IPS-15b (cell line): ENCODE measurements around the gene UCK2.

Experiments
- H3K27me3 ChIP-seq: one replicate; pipeline ENCODE4 v1.6.1; 2013; ENCODE audit warnings: low read length; ENCODE audit not compliant: control insufficient read depth, insufficient read depth
- H3K36me3 ChIP-seq: one replicate; pipeline ENCODE4 v1.6.1; 2013; ENCODE audit warnings: low read length; ENCODE audit not compliant: control insufficient read depth, insufficient read depth
- H3K4me1 ChIP-seq: one replicate; pipeline ENCODE4 v1.6.1; 2013; ENCODE audit warnings: mild to moderate bottlenecking, low read length; ENCODE audit not compliant: control insufficient read depth, insufficient read depth
- H3K4me3 ChIP-seq: one replicate; pipeline ENCODE4 v1.5.1; 2013; ENCODE audit warnings: low read depth, low read length
- H3K9ac ChIP-seq: one replicate; pipeline ENCODE4 v1.6.1; 2013; ENCODE audit warnings: low read depth, mild to moderate bottlenecking, low read length
- H3K9me3 ChIP-seq: one replicate; pipeline ENCODE4 v1.6.1; 2013; ENCODE audit warnings: mild to moderate bottlenecking, low read length; ENCODE audit not compliant: control insufficient read depth, insufficient read depth

The UCK2 gene

DNA sequence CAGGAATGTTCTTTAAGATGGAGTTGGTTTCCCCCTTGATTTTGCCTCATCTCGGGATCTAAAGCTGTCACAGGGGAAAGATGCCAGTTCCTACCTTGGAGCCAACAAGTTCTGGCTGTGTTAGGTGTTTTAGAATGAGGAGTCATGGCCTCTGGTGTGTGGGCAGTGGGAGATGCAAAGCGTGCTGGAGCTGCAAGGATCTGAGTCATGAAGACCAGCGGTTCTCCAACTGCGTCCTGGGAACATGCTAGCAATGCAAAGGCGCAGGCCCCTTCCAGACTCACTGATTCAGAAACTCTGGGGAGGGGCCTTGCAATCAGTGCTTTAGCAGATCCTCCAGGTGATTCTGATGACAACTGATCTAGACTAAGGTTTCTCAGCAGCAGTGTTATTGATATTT, 109.1 kb downstream of the UCK2 start:
- Histone ChIP-seq H3K9ac (no peak overlapping the region), H3K4me3 (no peak overlapping the region), H3K9me3 (no peaks in the 10 kb centered on the region), H3K36me3 (no peaks in the 10 kb centered on the region), H3K27me3 (peaks cover 2% of the 10 kb centered on the region), H3K4me1 (peaks cover 6% of the 10 kb centered on the region)

DNA sequence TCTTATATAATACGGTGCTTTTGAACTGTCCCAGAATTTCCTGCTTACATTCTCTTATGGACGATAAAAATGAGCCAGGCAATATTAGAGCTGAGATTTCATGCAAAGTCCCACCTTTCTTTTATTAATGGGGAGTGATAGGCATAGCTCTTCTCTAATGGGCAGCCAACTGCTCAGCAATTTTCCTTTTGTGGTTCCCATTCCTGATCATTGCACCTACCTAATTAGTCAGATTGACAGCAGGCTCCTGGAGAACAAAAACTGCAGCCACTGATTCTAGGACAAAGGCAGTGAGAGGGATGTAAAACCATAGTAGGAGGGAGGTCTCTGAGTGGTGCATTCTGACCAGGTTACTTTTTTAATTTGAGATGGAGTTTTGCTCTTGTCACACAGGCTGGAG, 110.4 kb downstream of the UCK2 start:
- H3K4me3 ChIP-seq: no peak overlapping the region
- H3K4me1 ChIP-seq: peaks cover 6% of the 10 kb centered on the region
- H3K9ac ChIP-seq: no peak overlapping the region
- H3K36me3 ChIP-seq: no peaks in the 10 kb centered on the region
- no peaks in the 10 kb centered on the region for H3K9me3 ChIP-seq
- H3K27me3 ChIP-seq: peaks cover 2% of the 10 kb centered on the region

DNA sequence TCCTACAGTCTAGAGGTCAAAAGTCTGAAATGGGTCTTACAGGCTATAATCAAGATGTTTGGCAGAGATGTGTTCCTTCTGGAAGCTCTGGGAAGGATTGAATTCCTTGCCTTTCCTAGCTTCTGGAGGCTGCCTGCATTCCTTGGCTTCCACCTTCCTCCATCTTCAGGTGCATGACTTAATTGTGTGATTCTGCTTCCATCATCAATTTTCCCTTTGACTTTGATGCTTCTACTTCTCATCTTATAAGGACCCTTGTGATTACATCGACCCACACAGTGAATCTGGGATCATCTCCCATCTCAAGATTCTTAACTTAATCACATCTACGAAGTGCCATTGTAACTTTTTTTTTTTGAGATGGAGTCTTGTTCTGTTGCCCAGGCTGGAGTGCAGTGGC, 111.4 kb downstream of the UCK2 start:
- peaks cover 8% of the 10 kb centered on the region for H3K4me1 ChIP-seq
- H3K4me3 ChIP-seq: no peak overlapping the region
- no peaks in the 10 kb centered on the region for H3K36me3 ChIP-seq
- peaks cover 2% of the 10 kb centered on the region for H3K27me3 ChIP-seq
- H3K9ac ChIP-seq: no peak overlapping the region
- H3K9me3 ChIP-seq: no peaks in the 10 kb centered on the region

DNA sequence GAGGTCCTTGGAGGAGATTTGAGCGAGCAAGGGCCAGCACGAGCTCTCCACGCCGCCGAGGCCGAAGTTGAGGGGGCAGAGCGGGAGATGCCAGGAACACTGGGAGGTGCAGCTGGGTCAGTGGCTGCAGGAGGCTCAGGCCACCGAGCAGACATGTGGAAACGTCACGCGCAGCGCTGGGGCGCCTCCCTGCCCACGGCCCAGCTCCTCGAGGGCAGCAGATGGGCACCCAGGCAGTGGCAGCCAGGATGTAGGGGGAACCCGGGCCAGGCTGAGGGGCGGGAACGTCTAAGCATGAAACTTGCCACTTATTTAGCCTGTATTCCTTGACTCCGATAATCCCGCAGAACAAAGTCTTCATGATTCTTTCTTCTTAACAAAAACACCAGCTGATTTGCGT, 114.1 kb downstream of the UCK2 start:
- no peaks in the 10 kb centered on the region for H3K36me3 ChIP-seq
- H3K27me3 ChIP-seq: peaks cover 2% of the 10 kb centered on the region
- no peaks in the 10 kb centered on the region for H3K9me3 ChIP-seq
- H3K4me1 ChIP-seq: peaks cover 7% of the 10 kb centered on the region
- H3K9ac ChIP-seq: no peak overlapping the region
- no peak overlapping the region for H3K4me3 ChIP-seq

DNA sequence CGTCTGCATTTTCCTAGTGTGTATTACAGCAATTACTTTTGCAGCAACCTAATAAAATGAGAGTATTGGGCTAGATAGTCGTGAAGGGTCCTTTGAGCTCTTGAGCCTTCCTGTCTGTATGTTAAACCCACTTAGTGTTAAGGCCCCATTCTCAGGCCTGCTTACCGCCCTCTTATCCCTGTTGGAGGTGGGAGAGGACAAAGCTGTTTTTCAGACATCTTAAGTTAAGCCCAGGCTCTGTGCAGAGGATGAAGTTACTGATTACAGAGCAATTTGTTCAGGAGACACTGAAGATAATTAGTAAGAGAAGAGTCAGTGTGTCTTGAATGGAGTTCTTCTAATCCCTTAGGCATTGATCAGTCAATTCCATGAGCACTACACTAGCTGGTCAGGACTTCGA, 114.6 kb downstream of the UCK2 start:
- Histone ChIP-seq H3K9ac (no peak overlapping the region), H3K9me3 (no peaks in the 10 kb centered on the region), H3K4me3 (no peak overlapping the region), H3K36me3 (no peaks in the 10 kb centered on the region), H3K27me3 (no peaks in the 10 kb centered on the region), H3K4me1 (peaks cover 7% of the 10 kb centered on the region)

DNA sequence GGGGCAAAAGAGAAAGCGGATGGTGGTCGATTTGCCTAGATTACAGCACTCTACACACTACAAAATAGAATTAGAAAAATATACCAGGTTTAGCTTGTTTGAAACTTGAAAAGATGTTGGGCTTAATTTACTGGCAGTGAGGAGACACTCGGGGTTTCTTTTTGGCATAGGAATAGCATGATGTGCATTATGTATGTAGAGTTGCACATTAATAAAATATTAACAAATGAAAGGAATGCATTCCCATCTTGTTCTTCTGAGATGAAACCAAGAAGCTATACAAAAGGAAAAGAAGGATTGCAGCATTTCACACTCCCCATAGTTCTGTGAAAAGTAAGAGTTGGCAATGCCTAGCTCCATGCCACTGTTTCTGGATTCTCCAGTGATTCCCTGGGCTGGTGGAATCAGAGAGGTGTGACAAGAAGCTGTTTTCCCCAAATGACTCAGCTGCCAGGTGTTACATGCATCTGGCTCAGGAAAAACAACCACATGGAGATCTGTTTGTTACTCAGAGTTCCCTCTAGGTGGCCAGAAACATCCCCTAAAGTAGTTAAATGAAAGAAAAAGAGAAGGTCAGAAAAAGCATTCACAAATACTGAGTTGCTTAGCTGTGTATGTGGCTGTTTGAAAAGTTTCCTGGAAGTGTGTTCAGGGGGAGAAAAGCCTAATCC, 115.6 kb downstream of the UCK2 start:
- Histone ChIP-seq H3K9ac (no peak overlapping the region), H3K27me3 (no peaks in the 10 kb centered on the region), H3K9me3 (no peaks in the 10 kb centered on the region), H3K36me3 (no peaks in the 10 kb centered on the region), H3K4me3 (no peak overlapping the region), H3K4me1 (peaks cover 7% of the 10 kb centered on the region)

DNA sequence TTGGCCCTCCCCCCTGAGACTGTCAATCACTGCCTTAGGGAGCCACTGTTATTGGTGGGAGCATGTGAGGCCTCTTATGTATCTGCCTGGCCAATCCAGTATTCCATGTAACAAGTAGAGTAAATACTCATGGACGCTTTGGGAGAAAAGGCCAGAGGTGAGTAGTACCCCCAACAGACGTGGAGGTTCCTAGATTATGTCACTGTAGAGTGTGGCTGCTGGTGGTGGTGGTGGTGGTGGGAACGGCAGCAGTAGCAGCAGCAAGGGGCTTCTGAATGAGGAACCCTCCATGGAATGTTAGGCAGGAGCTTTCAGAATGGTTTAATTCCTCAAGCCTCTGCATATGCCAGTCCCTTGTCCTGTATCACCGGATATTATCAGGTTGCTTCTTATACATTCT, 118.5 kb downstream of the UCK2 start:
- Histone ChIP-seq H3K4me3 (no peak overlapping the region), H3K4me1 (peaks cover 7% of the 10 kb centered on the region), H3K9me3 (no peaks in the 10 kb centered on the region), H3K9ac (no peak overlapping the region), H3K27me3 (no peaks in the 10 kb centered on the region), H3K36me3 (no peaks in the 10 kb centered on the region)

DNA sequence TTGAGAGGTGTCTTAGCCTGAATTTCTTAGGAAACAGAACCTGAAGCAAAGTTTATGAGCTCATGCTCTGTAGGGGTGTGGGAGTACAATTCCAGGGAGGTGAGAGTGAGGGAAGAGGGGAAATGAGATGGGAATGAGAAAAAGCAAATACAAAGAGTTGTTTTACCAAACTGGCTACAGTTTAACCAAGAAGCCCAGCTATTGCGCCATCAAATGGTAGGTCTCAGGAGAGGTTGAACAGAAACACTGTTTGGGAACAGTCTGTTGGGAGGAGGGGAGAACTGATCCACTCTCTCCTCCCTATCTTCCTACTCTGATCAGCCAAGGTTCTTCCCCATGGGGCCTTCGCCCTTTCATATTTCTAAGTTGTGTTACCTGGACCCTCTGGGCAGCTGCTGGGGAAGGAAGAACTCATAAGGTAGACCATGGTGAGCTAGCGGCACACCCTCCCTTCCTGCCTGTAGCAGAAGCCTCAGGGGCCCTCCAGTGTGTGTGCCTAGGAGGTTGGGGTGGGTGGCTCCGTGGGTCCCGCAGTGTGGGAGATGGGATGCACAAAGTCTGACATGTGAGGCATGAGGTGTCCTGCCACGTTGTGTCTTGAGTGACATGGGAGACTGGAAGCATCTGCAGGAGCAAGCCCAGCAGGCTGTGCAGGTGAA, 120.5 kb downstream of the UCK2 start:
- Histone ChIP-seq H3K9ac (no peak overlapping the region), H3K9me3 (no peaks in the 10 kb centered on the region), H3K36me3 (no peaks in the 10 kb centered on the region), H3K4me3 (no peak overlapping the region), H3K27me3 (no peaks in the 10 kb centered on the region), H3K4me1 (peaks cover 6% of the 10 kb centered on the region)

DNA sequence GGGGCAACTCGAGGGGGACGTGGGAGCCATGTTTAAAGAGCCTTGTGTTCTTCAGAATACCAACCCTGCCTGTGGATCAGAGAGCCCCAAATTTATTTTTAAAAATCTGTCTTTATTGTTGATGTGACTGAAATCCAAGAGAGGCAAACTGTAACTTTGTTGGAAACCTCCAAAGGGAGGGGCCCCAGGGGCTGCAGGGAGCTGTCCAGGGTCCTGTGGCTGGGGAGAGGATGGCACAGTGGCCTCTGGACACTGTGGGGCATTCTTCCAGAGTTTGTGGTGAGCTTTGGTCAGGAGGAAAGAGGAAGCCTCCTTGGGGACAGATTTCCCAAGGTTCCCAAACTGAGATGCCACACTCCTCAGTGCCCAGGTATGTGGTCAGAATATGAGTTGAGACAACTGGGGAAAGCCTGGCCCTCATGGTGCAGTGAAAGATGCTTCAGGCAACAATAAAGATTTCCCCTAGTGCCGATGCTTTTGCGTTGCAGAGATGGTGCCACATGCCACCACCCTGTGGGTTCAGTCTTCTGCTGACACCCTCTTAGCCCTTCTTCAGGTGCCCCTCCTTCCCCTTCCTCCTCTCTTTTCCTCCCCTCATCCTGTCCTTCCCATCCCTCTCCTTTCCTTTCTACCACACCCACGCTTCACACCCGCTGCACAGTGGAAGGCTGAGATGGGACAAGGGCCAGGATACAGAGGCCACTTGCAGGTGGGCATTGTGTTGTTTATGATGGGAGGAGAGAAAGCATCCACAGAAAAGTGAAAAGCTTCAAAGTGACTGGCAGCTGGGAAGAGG, 122.1 kb downstream of the UCK2 start:
- H3K4me1 ChIP-seq: no peaks in the 10 kb centered on the region
- no peak overlapping the region for H3K9ac ChIP-seq
- H3K36me3 ChIP-seq: no peaks in the 10 kb centered on the region
- no peaks in the 10 kb centered on the region for H3K27me3 ChIP-seq
- no peak overlapping the region for H3K4me3 ChIP-seq
- H3K9me3 ChIP-seq: no peaks in the 10 kb centered on the region

DNA sequence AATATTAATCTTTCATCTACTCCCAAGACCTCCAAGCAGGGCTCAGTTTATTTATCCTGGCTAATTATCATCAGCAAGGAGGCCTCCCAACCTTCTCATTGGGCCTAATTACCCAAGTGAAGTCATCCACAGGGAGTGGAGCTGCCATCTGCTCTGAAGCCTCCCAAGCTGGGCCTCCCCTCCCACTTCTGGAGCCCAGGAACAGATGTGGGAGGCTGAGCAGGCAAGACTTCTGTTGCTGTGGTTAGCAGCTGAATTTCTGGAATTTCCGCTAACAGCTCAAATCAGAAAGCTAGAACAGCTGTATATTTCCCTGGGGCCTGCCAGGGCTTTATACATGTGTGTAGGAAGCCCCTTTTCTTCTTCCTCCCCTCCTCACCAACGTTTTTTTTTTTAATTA, 127.5 kb downstream of the UCK2 start:
- Histone ChIP-seq H3K4me3 (no peak overlapping the region), H3K36me3 (no peaks in the 10 kb centered on the region), H3K4me1 (no peaks in the 10 kb centered on the region), H3K9ac (no peak overlapping the region), H3K27me3 (no peaks in the 10 kb centered on the region), H3K9me3 (no peaks in the 10 kb centered on the region)

DNA sequence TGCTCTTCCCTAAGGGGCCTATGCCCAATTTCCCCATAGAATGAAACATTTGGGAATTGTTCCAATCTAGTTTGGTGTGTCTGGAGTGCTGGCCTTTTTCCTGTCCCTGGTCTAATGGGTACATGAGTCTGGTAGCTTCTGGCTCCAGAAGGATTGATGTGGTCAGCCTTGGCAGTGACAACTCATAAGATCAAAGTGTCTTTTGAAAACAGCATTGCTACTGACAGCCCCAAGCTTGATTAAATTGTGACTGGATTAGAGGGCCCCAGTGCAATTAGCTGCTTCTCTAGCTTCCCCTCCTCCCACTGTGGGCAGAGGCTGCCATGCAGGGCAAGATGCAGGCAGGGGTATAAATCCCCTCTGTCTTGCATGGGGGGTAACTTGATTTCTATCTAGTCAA, 130.9 kb downstream of the UCK2 start:
- Histone ChIP-seq H3K4me3 (no peak overlapping the region), H3K27me3 (no peaks in the 10 kb centered on the region), H3K9me3 (no peaks in the 10 kb centered on the region), H3K36me3 (no peaks in the 10 kb centered on the region), H3K4me1 (no peaks in the 10 kb centered on the region), H3K9ac (no peak overlapping the region)

DNA sequence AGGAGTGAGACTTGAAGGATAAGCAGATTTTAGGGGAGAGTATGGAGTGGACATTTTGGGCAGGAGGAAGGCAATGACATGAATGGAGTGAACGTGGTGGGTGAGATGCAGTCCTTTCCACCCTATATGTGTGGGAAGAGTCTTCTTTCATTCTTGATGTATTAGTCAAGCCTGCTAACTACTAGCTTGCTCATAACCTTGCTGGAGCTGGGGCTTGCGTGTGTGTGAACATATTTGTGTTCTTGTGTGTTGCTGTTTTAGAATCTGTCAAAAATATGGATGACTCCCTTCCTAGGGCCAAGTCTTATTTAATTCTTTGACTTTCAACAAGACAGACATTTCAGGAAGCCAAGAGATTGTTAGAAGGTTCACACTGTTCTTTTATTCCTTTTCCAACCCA, 132.7 kb downstream of the UCK2 start:
- Histone ChIP-seq H3K9me3 (no peaks in the 10 kb centered on the region), H3K27me3 (no peaks in the 10 kb centered on the region), H3K4me1 (no peaks in the 10 kb centered on the region), H3K4me3 (no peak overlapping the region), H3K36me3 (no peaks in the 10 kb centered on the region), H3K9ac (no peak overlapping the region)
